ENCODE data around the gene GRID1.

DNA sequence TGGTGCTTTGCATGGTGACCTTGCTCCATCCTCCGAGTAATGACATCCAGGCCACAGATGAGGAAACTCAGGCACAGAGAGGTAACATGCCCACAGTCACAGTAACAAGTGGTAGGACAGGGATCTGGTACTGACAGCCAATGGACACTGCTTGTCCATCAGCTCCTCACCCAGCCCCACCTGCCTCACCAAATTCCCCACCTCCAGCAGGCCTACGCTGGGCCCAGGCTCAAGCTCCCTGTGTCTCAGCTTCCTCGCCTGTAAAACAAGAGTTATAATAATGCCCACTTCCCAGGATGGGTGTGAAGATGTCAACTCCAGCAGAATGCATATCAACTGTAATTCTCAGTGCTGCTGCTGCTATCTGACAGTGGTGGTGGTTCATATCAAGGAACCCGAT, 123.8 kb downstream of the GRID1 start:
- TF ChIP-seq, protein P1, sequence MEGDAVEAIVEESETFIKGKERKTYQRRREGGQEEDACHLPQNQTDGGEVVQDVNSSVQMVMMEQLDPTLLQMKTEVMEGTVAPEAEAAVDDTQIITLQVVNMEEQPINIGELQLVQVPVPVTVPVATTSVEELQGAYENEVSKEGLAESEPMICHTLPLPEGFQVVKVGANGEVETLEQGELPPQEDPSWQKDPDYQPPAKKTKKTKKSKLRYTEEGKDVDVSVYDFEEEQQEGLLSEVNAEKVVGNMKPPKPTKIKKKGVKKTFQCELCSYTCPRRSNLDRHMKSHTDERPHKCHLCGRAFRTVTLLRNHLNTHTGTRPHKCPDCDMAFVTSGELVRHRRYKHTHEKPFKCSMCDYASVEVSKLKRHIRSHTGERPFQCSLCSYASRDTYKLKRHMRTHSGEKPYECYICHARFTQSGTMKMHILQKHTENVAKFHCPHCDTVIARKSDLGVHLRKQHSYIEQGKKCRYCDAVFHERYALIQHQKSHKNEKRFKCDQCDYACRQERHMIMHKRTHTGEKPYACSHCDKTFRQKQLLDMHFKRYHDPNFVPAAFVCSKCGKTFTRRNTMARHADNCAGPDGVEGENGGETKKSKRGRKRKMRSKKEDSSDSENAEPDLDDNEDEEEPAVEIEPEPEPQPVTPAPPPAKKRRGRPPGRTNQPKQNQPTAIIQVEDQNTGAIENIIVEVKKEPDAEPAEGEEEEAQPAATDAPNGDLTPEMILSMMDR (conservative IDR thresholded peaks at IDR 0.05), result no peak
- no peak for TF ChIP-seq EZH2 (IDR thresholded peaks at IDR 0.05; ENCODE audit: low read depth)
